HepG2 (cell line): ENCODE measurements around the gene DDX60. TPM values are rescaled to one million over a fixed set of nuclear protein-coding genes. Genes with fewer than 3 reads are reported as not detected.

Source experiments
- ATAC-seq: fragments of 200-7000 bp; cut with Tn5 transposase; 3 replicates; pipeline ENCODE4 v1.9.1; 2020; ENCODE audit warnings: mild to moderate bottlenecking, moderate library complexity
- BruUV-seq: library from RNA; stranded (reverse); fragments of 400-500 nt; replicated peaks from 2 replicates; lab custom pipeline; 2021; lab: Mats Ljungman, UMichigan
- CTCF ChIA-PET: fragments of 300-600 bp; formaldehyde crosslinking; extraction: SDS; loops from one replicate; lab custom pipeline; 2021; ENCODE audit warnings: low total read pairs, inconsistent platforms, low intra/inter-chr PET ratio; lab: Yijun Ruan, JAX
- POLR2A ChIA-PET: fragments of 350-600 bp; sonication (Branson Sonifier 250); formaldehyde crosslinking; loops from one replicate; lab custom pipeline; 2020; ENCODE audit warnings: antibody characterized with exemption, inconsistent platforms; lab: Yijun Ruan, JAX
- DNase-seq: peaks from one replicate; pipeline ENCODE4 v3.0.0-alpha.2; 2015; ENCODE audit warnings: low spot score
- FAIRE-seq: peaks from 3 replicates; lab custom pipeline; 2011; peaks lifted over from hg19 to GRCh38; lab: Jason Lieb, UNC
- H2AFZ ChIP-seq: one replicate; pipeline ENCODE4 v1.6.1; 2011; ENCODE audit warnings: low read length, inconsistent platforms
- H3K27ac ChIP-seq: fragments of 300-600 bp; 3 replicates; pipeline ENCODE4 v1.8.0; 2011; ENCODE audit warnings: mixed run types, mild to moderate bottlenecking, mixed read lengths, low read length, inconsistent platforms; ENCODE audit not compliant: insufficient read depth; ENCODE audit errors: extremely low read length
- H3K27me3 ChIP-seq, 2 experiments: fragments of 200-600 bp in 1 of 2; 2 replicates in 1 of 2; 3 replicates in 1 of 2; pipeline versions ENCODE4 v1.6.0 to v1.8.0; 2011; ENCODE audit warnings: low read length in 2 of 2, mild to moderate bottlenecking in 2 of 2, moderate library complexity in 2 of 2, inconsistent platforms in 1 of 2; ENCODE audit not compliant: insufficient read depth in 2 of 2, control insufficient read depth in 1 of 2
- H3K36me3 ChIP-seq, 2 experiments: fragments of 200-600 bp in 1 of 2; replicated peaks in 1 of 2; 2 replicates in 1 of 2; 3 replicates in 1 of 2; pipeline versions ENCODE4 v1.5.1 to v1.8.0; 2011; ENCODE audit warnings: low read length in 2 of 2, inconsistent platforms in 1 of 2; ENCODE audit not compliant: insufficient read depth in 2 of 2, control insufficient read depth in 1 of 2
- H3K4me1 ChIP-seq: 2 replicates; pipeline ENCODE4 v1.5.1; 2012; ENCODE audit warnings: low read length, inconsistent platforms; ENCODE audit not compliant: insufficient read depth
- H3K4me2 ChIP-seq: 2 replicates; pipeline ENCODE4 v1.6.0; 2011; ENCODE audit warnings: low read depth, low read length, inconsistent platforms
- H3K4me3 ChIP-seq, 3 experiments: fragments of 200-600 bp in 1 of 3; sonication (generic), shearing (Covaris generic) in 1 of 3; replicated peaks in 1 of 3; 2 replicates each; pipeline ENCODE4 v1.5.1; 2011 to 2016; ENCODE audit warnings: low read length in 3 of 3, inconsistent platforms in 2 of 3, low read depth in 2 of 3, mild to moderate bottlenecking in 2 of 3, control low read depth in 1 of 3, mixed read lengths in 1 of 3; ENCODE audit not compliant: insufficient read depth in 1 of 3
- H3K79me2 ChIP-seq: one replicate; pipeline ENCODE4 v1.6.1; 2011; ENCODE audit warnings: low read length, inconsistent platforms; ENCODE audit not compliant: insufficient read depth
- H3K9ac ChIP-seq: 2 replicates; pipeline ENCODE4 v1.6.0; 2011; ENCODE audit warnings: mild to moderate bottlenecking, low read depth, low read length, inconsistent platforms; ENCODE audit not compliant: insufficient read depth
- H3K9me3 ChIP-seq: 2 replicates; pipeline ENCODE4 v1.5.1; 2012; ENCODE audit warnings: mild to moderate bottlenecking, low read length
- H4K20me1 ChIP-seq: 2 replicates; pipeline ENCODE4 v1.6.0; 2011; ENCODE audit warnings: inconsistent platforms, mild to moderate bottlenecking, low read length, moderate library complexity; ENCODE audit not compliant: insufficient read depth
- GLI4 ChIP-seq: sonication (generic); formaldehyde crosslinking; IDR thresholded peaks from 2 replicates; pipeline ENCODE4 v1.5.1; 2020; ENCODE audit warnings: missing genetic modification reagents, mild to moderate bottlenecking, moderate library complexity, borderline replicate concordance
- KAT7 ChIP-seq: IDR thresholded peaks from 2 replicates; pipeline ENCODE4 v1.6.1; 2018; ENCODE audit warnings: borderline replicate concordance, missing compliant biosample characterization
- MAF1 ChIP-seq: sonication (generic); formaldehyde crosslinking; IDR thresholded peaks from 2 replicates; pipeline ENCODE4 v1.5.0; 2020; ENCODE audit warnings: missing genetic modification reagents, borderline replicate concordance
- MED1 ChIP-seq: sonication (generic); formaldehyde crosslinking; IDR thresholded peaks from 2 replicates; pipeline ENCODE4 v1.4.0; 2020; ENCODE audit warnings: missing genetic modification reagents
- PBX3 ChIP-seq: sonication (generic); formaldehyde crosslinking; IDR thresholded peaks from 2 replicates; pipeline ENCODE4 v1.8.1; 2023; ENCODE audit warnings: missing genetic modification reagents, inconsistent platforms, borderline replicate concordance
- ZBTB40 ChIP-seq, 2 experiments: fragments of 450-650 bp in 1 of 2; sonication (generic) in 1 of 2; formaldehyde crosslinking in 1 of 2; IDR thresholded peaks; 2 replicates each; pipeline versions ENCODE4 v1.6.1 to v1.8.0; 2016 to 2022; ENCODE audit warnings: antibody characterized with exemption in 1 of 2, mild to moderate bottlenecking in 1 of 2, missing genetic modification reagents in 1 of 2
- ZFYVE20 ChIP-seq: sonication (generic); formaldehyde crosslinking; IDR thresholded peaks from 2 replicates; pipeline ENCODE4 v1.8.0; 2023; ENCODE audit warnings: low read depth, mild to moderate bottlenecking, moderate library complexity, missing genetic modification reagents, borderline replicate concordance
- ZIK1 ChIP-seq: sonication (generic); formaldehyde crosslinking; IDR thresholded peaks from 2 replicates; pipeline ENCODE4 v1.5.0; 2020; ENCODE audit warnings: mild to moderate bottlenecking, low read depth, missing genetic modification reagents, borderline replicate concordance
- ZNF687 ChIP-seq: sonication (generic); formaldehyde crosslinking; IDR thresholded peaks from 2 replicates; pipeline ENCODE4 v1.5.1; 2020; ENCODE audit warnings: mild to moderate bottlenecking, missing genetic modification reagents, moderate library complexity
- WGBS: methylation state at CpG from one replicate; pipeline ENCODE4 v1.1.6; 2017; ENCODE audit warnings: low lambda C conversion rate; 5-methylcytosine and 5-hydroxymethylcytosine counted together
- in situ Hi-C: cut with HindIII; loops from 2 replicates; pipeline ENCODE4 v1.10.0; 2017; ENCODE audit warnings: low pct_unique_long_range_greater_than_20kb; ENCODE audit not compliant: extremely low pct_ligation_motif_present
- intact Hi-C: fragments of 100-400 bp; cut with micrococcal nuclease; formaldehyde crosslinking; loops from one replicate; pipeline ENCODE4 v1.10.0; 2022; ENCODE audit not compliant: unreplicated experiment
- polyA plus RNA-seq, 8 experiments: library from polyadenylated mRNA; depleted of rRNA in 3 of 8; stranded (reverse) in 7 of 8; unstranded in 1 of 8; fragments of >200 nt; fragmentation: Illumina TruSeq in 4 of 8; extraction: Trizol in 4 of 8; gene quantifications; 2 replicates each; pipeline versions ENCODE4 v1.2.1 to v1.2.3, GENCODE V29; 2011 to 2016; ENCODE audit warnings: low read depth in 4 of 8, missing spikeins in 1 of 8, mixed read lengths in 1 of 8; ENCODE audit not compliant: insufficient read depth in 1 of 8
- total RNA-seq, 5 experiments: library from RNA; depleted of rRNA; stranded (reverse); fragments of >200 nt; fragmentation: Illumina TruSeq; extraction: Trizol; gene quantifications; 2 replicates each; pipeline ENCODE4 v1.2.3, GENCODE V29; 2016; ENCODE audit warnings: low read depth in 1 of 5

The DDX60 gene
- total and polyA plus RNA-seq, 2 of the 13 experiments (the other 11 are each of a cell fraction or from before 2014, with no cell fraction given): 0.35 TPM; not detected in 1

GRCh38 chr4:168167714-168168284, 150.8 kb downstream of the DDX60 start:
- peaks cover 10% of the 10 kb centered on the region for H3K4me1 ChIP-seq
- ATAC-seq (no peak), FAIRE-seq (no peak), DNase-seq (no peak)
- H3K27me3 ChIP-seq: no peaks in the 10 kb centered on the region
- intact Hi-C loops (no loop called here), in situ Hi-C loops (no loop called here)
- no peak overlapping the region for H3K4me3 ChIP-seq
- no peak overlapping the region for H3K27ac ChIP-seq
- no peaks in the 10 kb centered on the region for H4K20me1 ChIP-seq
- H3K79me2 ChIP-seq: no peaks in the 10 kb centered on the region
- ChIA-PET POLR2A (no interaction called here), CTCF (no interaction called here)
- no peak overlapping the region for H2AFZ ChIP-seq
- H3K4me2 ChIP-seq: no peak overlapping the region
- no peaks in the 10 kb centered on the region for H3K36me3 ChIP-seq
- no peak overlapping the region for H3K9ac ChIP-seq
- BruUV-seq: no TSS peak
- 43% methylated on average over 6 of the region's 6 CpGs for WGBS
- no peaks in the 10 kb centered on the region for H3K9me3 ChIP-seq
- no peak for TF ChIP-seq MAF1 (CRISPR knock-in tag)
- TF ChIP-seq KAT7 (CRISPR knock-in tag): no peak
- no peak for TF ChIP-seq PBX3
- TF ChIP-seq ZNF687 (CRISPR knock-in tag): no peak
- TF ChIP-seq MED1: no peak
- no peak for TF ChIP-seq GLI4
- no peak for TF ChIP-seq ZFYVE20 (CRISPR knock-in tag)
- TF ChIP-seq ZBTB40 (IDR thresholded peaks at IDR 0.05): no peak
- TF ChIP-seq ZBTB40 (CRISPR knock-in tag; IDR thresholded peaks at IDR 0.05): no peak
- TF ChIP-seq ZIK1 (CRISPR knock-in tag): no peak
